Hepatic stellate cell (primary cell): ENCODE results near the gene MYO1A.
"Not testable (repeated sequence)": the region's sequence is repeated elsewhere in the genome, so short reads cannot be mapped to it uniquely, and the experiment has no call there.

Experiments used
- DNase-seq: peaks from one replicate; pipeline ENCODE4 v3.0.0; 2011; ENCODE audit warnings: low spot score

The MYO1A gene

DNA sequence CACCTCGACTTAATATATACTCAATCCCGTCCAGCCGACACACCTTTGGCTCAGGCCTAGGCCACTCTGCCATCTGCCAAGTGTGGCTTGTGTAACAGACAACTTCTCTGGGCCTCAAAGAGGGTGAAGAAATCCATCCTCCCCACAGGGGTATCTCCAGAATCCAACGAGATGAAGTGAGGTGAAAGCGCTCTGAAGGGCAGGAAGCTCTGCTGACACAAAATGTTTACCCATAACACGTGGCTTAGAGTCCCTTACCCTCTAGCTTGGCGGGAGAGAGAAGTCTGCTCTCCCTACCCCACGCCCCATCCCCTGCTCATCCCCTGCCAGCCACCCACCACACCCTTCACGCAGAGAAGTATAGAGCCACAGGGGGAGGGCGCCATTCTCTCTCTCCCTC, 56.6 kb downstream of the MYO1A start:
- DNase-seq, result no peak

DNA sequence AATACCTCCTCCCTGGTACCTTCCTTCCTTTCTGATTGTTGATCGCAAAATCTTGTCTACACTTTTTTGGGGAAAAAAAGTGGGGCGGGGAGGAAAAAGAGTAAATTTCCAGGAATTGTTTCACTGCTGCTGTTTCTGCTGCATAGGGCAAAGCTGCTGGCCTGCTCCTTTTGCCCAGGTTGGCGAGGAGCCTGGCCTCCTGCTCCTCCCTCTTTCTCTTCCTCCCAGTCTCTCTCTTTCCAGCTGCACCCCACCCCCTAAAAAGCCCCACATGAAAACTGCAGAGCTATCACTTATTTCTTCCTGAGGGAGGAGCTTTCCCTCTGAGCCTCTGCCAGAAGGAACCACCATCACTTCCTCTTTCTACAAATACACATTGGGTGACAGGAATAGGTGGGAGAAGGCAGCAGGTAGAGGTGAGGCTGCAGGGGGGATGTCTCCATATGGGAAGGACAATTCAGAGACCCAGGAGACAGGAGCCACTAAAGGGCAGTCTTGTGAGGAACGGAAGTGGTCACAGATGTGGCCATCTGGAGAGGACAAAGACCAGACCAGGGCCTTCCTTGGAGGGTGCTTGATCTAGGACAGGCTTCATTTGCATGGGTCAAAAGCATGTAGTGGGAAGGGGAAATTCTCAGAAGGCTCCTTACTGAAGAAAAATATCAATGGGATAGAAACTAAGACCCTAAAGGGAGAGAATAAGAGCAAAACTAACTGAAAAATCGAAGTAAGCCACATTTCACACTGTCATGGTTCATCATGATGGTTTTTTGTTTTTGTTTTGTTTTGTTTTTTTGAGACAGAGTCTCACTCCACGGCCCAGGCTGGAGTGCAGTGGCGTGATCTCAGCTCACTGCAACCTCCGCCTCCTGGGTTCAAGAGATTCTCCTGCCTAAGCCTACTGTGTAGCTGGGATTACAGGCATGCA, 58.3 kb downstream of the MYO1A start:
- no peak for DNase-seq

DNA sequence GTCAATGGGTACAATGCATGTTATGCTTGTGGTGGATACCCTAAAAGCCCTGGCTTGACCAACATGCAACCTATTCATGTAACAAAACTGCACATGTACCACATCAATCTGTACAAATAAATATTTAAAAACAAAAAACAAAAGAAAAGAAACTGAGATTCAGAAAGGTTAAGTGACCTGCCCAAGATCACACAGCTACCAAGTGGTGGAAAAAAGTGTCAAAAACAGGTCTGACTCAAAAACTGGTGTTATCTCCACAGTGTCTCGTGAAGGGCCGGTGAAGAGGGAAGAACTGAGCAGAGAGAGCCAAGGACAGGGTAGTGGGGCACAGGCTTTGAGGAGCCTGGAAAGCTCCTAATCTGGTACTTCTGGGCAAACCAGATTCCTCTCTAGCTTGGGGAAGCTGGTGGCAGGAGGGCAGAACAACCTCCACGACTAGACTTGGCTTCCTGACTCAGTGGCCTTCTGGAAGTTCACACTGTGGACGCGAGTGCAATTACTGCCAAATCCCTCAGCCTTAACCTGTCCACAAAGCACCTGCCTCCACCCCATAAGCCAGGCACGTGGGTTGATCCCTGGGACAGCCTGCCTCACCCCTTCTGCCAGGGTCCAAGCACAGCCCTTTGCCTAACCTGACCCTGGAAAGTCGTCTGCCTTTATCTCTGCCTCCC, 59.1 kb downstream of the MYO1A start:
- DNase-seq, result no peak

DNA sequence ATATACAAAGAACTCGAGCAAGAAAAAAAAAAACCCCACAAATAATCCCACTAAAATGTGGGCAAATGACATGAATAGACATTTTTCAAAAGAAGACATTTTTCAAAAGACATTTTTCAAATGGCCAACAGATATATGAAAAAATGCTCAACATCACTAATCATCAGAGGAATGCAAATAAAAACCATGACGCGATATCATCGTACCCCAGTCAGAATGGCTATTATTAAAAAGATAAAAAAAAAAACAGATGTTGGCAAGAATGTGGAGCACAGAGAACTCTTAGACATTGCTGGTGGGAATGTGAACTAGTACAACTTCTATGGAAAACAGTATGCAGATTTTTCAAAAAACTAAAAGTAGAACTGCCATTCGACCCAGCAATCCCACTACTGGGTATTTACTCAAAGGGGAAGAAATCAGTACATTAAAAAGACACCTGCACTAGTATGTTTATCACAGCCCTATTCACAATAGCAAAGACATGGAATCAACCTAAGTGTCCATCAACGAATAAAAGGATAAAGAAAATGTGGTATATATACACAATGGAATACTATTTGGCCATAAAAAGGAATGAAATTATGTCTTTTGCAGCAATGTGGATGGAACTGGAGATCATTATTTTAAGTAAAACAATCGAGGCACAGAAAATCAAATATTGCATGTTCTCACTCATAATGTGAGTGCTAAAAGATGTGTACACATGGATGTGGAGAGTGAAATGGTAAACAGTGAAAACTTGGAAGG, 59.9 kb downstream of the MYO1A start:
- DNase-seq, result no peak

DNA sequence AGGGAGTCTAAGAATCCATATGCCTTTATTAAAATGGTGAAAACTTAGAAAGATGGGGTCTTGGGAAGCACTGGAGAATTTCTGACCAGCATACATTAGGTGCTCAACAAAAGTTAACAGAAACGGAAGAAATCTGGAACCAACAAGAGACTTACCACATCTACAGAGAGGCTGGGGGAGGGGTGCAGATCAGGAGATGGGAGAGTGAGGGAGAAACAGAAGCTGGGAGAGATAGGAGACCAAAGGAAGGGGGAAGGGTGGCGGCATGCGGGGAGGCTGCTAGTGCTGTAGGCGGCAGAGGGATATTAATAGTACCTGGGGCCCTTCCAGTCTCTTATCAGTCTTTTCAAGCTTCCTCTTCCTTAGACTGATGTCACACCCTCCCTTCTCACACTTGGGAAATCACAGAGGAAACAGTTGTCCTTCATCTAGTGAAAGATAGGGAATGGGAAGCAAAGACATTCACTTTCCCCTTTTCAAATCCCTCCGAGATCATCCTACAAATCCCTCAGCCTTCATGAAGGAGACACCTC, 61.7 kb downstream of the MYO1A start:
- no peak for DNase-seq

DNA sequence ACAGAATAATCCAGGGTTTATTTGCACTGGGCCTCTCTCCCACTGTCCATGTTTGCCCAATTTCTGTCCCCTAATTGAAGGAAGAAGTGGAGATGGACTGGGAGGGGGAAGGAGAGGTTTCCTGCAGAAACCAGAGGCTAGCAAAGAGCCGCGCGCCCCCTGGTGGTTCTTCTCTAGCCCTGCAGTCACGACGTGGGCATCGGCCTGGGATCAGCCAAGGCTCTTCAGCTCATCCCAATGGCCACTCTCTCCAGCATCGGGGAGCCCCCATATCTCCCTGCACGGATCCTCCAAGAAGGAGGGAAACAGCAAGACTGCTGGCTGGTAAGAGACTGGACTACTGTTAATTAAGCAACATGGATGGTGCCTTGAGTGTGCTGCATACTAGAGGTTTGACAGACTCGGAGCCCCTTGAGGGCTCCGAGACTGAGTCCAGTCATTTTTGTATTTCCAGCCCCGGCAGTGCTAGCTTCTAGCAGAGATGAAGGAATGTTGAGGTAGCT, 62.3 kb downstream of the MYO1A start:
- DNase-seq, result peak; percentile 74

DNA sequence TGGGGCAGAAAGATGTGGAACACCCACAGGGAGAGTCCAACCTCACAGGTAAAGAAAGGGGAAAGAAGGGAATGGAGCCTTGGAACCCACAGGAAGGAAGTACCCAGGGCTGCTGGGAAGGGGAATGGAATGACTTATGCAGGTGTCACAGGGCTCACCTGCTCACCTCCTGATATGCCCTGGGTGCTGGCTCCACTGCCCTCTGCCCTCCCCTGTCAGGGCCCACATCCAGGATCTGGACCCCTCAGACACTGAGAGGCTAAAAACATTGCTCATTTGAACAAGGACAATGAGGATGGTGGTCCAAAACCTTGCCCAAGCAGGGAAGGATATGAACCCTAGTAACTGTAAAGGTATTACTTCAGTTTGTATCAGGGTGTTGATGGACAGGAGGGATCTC, 62.9 kb downstream of the MYO1A start:
- DNase-seq, result no peak

DNA sequence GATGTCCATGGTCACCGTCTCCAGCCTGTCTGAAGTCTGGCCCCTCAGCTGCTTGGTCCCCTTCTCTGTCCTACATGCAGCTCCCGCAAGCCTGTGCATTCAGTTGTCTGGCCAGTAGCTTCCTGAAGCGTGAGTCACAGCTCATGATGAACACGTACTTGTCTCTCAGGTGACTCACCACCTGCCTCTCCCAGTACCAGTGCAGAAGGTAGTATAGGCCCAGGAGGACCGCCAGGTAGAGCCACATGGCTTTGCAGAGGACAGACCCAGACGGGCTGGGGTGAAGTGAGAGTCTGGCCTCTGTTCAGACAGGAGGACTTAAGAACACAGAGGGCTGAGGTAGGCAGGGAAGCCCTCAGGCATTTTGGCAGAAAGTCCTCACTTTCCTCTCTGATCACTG, 64.2 kb downstream of the MYO1A start:
- DNase-seq, result not testable (repeated sequence)

DNA sequence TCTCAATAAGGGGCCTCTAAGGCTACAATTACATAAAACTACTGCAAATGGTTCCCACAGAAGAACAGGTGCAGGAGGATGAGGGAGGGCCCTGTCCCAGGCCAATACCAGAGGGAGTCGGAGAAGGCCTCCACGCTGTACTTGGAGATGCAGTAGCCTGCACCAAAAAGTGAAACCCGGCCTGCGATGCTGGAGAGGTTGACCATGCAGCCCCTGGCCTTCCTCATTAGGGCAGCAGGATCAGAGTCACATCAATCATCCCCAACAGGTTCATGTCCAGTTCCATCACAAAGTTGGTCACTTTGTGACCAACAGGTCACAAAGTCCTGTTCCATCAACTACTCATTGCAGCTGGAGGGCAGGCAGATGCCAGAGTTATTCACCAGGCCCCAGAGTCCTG, 66.5 kb downstream of the MYO1A start:
- no peak for DNase-seq

DNA sequence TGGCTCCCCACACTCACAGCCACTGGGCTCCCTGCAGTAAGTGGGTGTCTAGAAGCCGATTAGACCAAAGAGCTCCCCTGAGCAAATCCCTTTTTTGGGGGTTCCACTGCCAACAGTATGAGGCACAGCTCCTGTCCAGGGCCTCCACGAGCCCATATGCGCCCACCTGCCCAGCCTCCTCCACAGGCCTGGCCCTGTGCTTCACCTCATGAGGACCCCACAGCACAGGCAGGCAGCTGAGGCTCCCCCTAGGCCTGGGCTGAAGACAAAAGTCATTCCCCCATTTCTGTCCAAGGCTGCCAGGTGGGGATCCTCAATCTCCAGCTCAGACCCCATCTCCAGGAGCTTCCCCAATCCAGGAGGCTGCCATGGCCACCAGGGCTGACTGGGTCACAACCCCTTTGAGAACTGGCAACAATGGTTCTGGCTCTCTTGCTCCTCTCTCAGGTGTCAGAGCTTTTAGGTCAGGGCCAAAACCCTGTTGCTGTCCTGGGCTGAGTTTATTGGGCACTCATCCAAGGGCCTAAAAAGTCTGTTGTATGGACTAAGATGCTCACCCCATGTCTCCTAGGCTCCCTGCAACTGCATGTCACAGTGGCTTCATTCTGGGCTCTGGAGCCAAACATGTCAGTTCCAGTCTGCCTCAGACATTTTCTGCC, 67.2 kb downstream of the MYO1A start:
- DNase-seq, result not testable (repeated sequence)

DNA sequence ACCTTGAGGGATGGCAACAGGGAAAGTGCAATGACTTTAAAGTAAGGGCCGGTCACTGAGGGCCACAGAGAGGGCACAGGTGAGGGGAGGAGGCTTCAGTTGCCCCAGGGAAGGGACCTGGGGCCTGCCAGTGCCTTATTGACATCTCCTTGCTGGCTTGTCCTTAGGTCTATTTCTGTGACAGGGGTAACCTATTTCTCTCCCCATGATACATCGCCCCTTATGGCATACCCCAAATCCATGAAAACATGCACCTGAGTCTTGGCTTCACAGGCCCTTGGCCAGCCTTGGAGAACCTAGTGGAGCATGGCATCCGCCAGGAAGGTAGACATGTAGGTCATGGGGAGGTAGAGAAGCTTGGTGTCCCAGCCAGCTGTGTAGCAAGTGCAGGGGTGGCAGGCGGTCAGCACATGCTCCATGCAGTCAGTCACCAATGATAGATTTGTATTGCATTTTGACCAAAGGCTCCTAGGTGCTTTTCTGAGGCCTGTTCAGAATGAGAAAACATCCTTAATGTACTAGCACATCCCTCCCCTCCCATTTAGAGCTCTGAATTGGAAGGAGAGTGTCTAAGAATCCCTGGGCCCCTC, 68.9 kb downstream of the MYO1A start:
- DNase-seq, result no peak

DNA sequence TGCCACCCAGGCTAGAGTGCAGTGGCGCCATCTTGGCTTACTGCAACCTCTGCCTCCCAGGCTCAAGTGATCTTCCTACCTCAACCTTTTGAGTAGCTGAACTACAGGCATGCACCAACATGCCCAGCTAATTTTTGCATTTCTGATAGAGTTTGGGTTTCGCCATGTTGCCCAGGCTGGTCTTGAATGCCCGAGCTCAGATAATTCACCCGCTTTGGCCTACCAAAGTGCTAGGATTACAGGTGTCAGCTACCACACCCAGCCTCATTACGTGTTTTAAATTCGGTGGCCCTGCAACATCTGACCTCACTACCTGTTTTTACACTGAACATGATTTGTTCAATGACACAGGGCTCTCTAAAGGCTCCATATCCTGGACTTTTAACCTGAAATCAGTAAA, 69.7 kb downstream of the MYO1A start:
- no peak for DNase-seq

DNA sequence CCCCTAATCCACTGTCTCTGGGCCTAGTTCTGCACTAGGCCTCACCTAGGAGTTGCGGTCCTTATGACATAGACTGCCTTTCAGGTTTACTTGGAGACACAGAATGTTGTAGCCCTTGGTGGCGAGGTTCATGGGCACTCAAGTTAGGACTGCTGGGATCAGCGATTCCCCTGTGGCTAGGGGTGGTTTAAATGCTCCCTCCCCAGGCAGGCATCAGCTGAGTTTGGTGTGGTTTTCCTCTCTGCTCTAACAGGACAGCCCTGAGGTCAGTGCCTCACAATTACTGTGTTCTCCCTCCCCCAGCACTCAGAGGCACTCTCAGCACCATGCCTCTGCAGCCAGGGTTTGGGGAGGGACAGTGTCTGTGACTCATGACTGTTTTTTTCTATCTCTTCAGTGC, 70.3 kb downstream of the MYO1A start:
- no peak for DNase-seq
